HEK293T (cell line): ENCODE results near the gene HIRA.

Experiments
- BHLHE40 ChIP-seq: fragments of 450-650 bp; IDR thresholded peaks from 2 replicates; pipeline ENCODE4 v1.6.1; 2016; ENCODE audit warnings: mild to moderate bottlenecking, moderate library complexity, borderline replicate concordance
- FOXA1 ChIP-seq: fragments of 450-650 bp; IDR thresholded peaks from 2 replicates; pipeline ENCODE4 v1.6.1; 2016; ENCODE audit warnings: mild to moderate bottlenecking
- FOXM1 ChIP-seq: fragments of 450-650 bp; IDR thresholded peaks from 2 replicates; pipeline ENCODE4 v1.6.1; 2017; ENCODE audit warnings: mild to moderate bottlenecking, borderline replicate concordance
- SP1 ChIP-seq: fragments of 450-650 bp; IDR thresholded peaks from 2 replicates; pipeline ENCODE4 v1.6.1; 2017
- ZNF384 ChIP-seq: fragments of 450-650 bp; IDR thresholded peaks from 2 replicates; pipeline ENCODE4 v1.6.1; 2016
- TF ChIP-seq, protein P1 (sequence below): fragments of 450-650 bp; IDR thresholded peaks from 2 replicates; pipeline ENCODE4 v1.6.1; 2016

DNA sequence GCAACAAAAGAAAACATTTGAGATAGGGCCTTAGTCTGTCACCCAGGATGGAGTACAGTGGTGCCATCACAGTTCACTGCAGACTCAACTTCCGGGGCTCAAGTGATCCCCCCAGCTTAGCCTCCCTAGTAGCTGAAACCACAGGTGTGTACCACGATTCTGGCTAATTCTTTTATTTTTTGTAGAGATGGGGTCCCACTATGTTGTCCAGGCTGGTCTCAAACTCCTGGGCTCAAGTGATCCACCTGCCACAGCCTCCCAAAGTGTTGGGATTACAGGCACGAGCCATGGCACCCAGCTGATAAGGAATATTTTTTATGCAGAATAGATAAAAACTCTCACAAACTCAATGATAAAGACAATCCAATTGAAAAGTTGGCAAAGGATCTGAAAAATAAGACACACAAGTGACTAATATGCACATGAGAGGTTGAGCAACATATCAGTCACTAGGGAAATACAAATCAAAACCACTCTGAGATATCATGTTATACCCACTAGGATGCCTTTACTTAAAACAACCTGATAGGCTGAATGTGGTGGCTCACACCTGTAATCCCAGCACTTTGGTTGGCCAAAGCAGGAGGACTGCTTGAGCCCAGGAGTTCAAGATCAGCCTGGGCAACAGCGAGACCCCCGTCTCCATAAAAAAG is 106.1 kb downstream of the HIRA start:
- TF ChIP-seq BHLHE40 (no peak), ZNF384 (no peak), FOXM1 (no peak), FOXA1 (no peak), SP1 (no peak)
- TF ChIP-seq, protein P1, sequence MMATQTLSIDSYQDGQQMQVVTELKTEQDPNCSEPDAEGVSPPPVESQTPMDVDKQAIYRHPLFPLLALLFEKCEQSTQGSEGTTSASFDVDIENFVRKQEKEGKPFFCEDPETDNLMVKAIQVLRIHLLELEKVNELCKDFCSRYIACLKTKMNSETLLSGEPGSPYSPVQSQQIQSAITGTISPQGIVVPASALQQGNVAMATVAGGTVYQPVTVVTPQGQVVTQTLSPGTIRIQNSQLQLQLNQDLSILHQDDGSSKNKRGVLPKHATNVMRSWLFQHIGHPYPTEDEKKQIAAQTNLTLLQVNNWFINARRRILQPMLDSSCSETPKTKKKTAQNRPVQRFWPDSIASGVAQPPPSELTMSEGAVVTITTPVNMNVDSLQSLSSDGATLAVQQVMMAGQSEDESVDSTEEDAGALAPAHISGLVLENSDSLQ: no peak
